Stimulated activated CD4-positive, alpha-beta T cell treated with anti-CD3 and anti-CD28 coated beads, Interleukin-2, amount 100 ng/mL, for 24 hours (primary cell): ENCODE measurements around the gene VWF.

ENCODE experiments used
- DNase-seq, 2 donors: peaks; one replicate each; pipeline ENCODE4 v3.0.0-alpha.2; 2020

Gene VWF

GRCh38 chr12:6099316-6099715, 25.2 kb downstream of the VWF start:
- no peak for DNase-seq

GRCh38 chr12:6097411-6097810, 27.1 kb downstream of the VWF start:
- DNase-seq: no peak

- DNase-seq: no peak
Measured at GRCh38 chr12:6096527-6096926, 27.9 kb downstream of the VWF start.

GRCh38 chr12:6095269-6095668, 29.2 kb downstream of the VWF start:
- no peak for DNase-seq

- DNase-seq: no peak
Measured at GRCh38 chr12:6093764-6094163, 30.7 kb downstream of the VWF start.

- no peak for DNase-seq
Measured at GRCh38 chr12:6092784-6093722, 31.4 kb downstream of the VWF start.

- DNase-seq: no peak
Measured at GRCh38 chr12:6091786-6092566, 32.5 kb downstream of the VWF start.

GRCh38 chr12:6090803-6091202, 33.7 kb downstream of the VWF start:
- no peak for DNase-seq

- DNase-seq: no peak
Measured at GRCh38 chr12:6088921-6089747, 35.3 kb downstream of the VWF start.

GRCh38 chr12:6086316-6086715, 38.2 kb downstream of the VWF start:
- no peak for DNase-seq

- DNase-seq: no peak
Measured at GRCh38 chr12:6085841-6086240, 38.6 kb downstream of the VWF start.

GRCh38 chr12:6084969-6085450, 39.5 kb downstream of the VWF start:
- DNase-seq: no peak

- DNase-seq: no peak
Measured at GRCh38 chr12:6084261-6084968, 40.1 kb downstream of the VWF start.

- no peak for DNase-seq
Measured at GRCh38 chr12:6083601-6084000, 40.9 kb downstream of the VWF start.

GRCh38 chr12:6082613-6083012, 41.9 kb downstream of the VWF start:
- DNase-seq: no peak

- no peak for DNase-seq
Measured at GRCh38 chr12:6080149-6081045, 44.1 kb downstream of the VWF start.

GRCh38 chr12:6078398-6079096, 45.9 kb downstream of the VWF start:
- no peak for DNase-seq

GRCh38 chr12:6077692-6078083, 46.8 kb downstream of the VWF start:
- DNase-seq: no peak

GRCh38 chr12:6076776-6077691, 47.4 kb downstream of the VWF start:
- no peak for DNase-seq
